ENCODE data around the gene BICDL2. TPM values are rescaled to one million over a fixed set of nuclear protein-coding genes. Genes with fewer than 3 reads are reported as not detected.
A peak's percentile ranks its signal among the peaks of the same experiment; 100 is the strongest.

The BICDL2 gene
- total and polyA plus RNA-seq, 9 of the 15 experiments (the other 6 are each of a cell fraction or from before 2014, with no cell fraction given), result 0.09 to 0.28 (median 0.09) TPM; not detected in 6

- TF ChIP-seq HDAC8 (tag; IDR thresholded peaks at IDR 0.05) (no peak), ZBTB49 (CRISPR knock-in tag; IDR thresholded peaks at IDR 0.05; ENCODE audit: borderline replicate concordance) (no peak), RBM17 (IDR thresholded peaks at IDR 0.05; ENCODE audit: borderline replicate concordance, low read depth, low read length) (no peak), HMG20B (CRISPR knock-in tag; IDR thresholded peaks at IDR 0.05) (no peak), MAX (CRISPR knock-in tag; IDR thresholded peaks at IDR 0.05) (peak; percentile 60), ZKSCAN3 (CRISPR knock-in tag; IDR thresholded peaks at IDR 0.05) (no peak), CCNT2 (IDR thresholded peaks at IDR 0.05; ENCODE audit: borderline replicate concordance, extremely low read depth, insufficient read length, low read depth, low read length) (peak; percentile 84), RREB1 (CRISPR knock-in tag; IDR thresholded peaks at IDR 0.05) (no peak), CXXC5 (CRISPR knock-in tag; IDR thresholded peaks at IDR 0.05) (peak; percentile 58), ID3 (CRISPR knock-in tag; IDR thresholded peaks at IDR 0.05) (no peak), ID3 (tag; IDR thresholded peaks at IDR 0.05) (peak; percentile 29; the same call in 1 of the 2 replicates), THRA (IDR thresholded peaks at IDR 0.05) (no peak), ZNF717 (CRISPR knock-in tag; IDR thresholded peaks at IDR 0.05) (no peak), CBX3 (IDR thresholded peaks at IDR 0.05; ENCODE audit: borderline replicate concordance in 1 of 2, low read length in 2 of 2) (no peak), FOXP1 (CRISPR knock-in tag; IDR thresholded peaks at IDR 0.05) (no peak), ZNF184 (CRISPR knock-in tag; IDR thresholded peaks at IDR 0.05) (no peak), CREM (IDR thresholded peaks at IDR 0.05; ENCODE audit: low read depth) (peak; percentile 49; the same call in 1 of the 2 replicates)
Observed at GRCh38 chr16:2983706-2984136, 53.0 kb downstream of the BICDL2 start (continued).

Data from K562 (cell line).